Motor neuron (in vitro differentiated cells): ENCODE measurements around the gene ZNF888. TPM values are rescaled to one million over a fixed set of nuclear protein-coding genes. Genes with fewer than 3 reads are reported as not detected.
"Not testable (repeated sequence)": the region's sequence is repeated elsewhere in the genome, so short reads cannot be mapped to it uniquely, and the experiment has no call there.

ENCODE experiments used
- ATAC-seq, 8 experiments: fragments of 200-7000 bp; cut with Tn5 transposase; replicated peaks in 6 of 8; 2 replicates each; pipeline ENCODE4 v1.8.0; 2021; ENCODE audit warnings: mild to moderate bottlenecking in 8 of 8, moderate library complexity in 8 of 8
- H3K27ac ChIP-seq, 2 donors: fragments of 250-450 bp; sonication (Bioruptor Pico); 2 replicates each; pipeline ENCODE4 v1.9.0; 2021; ENCODE audit warnings: antibody characterized with exemption in 2 of 2, mild to moderate bottlenecking in 2 of 2, moderate library complexity in 1 of 2
- H3K4me1 ChIP-seq, 2 donors: fragments of 250-450 bp; sonication (Bioruptor Pico); replicated peaks in 1 of 2; 2 replicates each; pipeline ENCODE4 v1.6.1; 2021; ENCODE audit warnings: antibody characterized with exemption in 2 of 2, mild to moderate bottlenecking in 2 of 2, moderate library complexity in 1 of 2
- H3K4me3 ChIP-seq, 5 donors: fragments of 250-450 bp; sonication (Bioruptor Pico); 2 replicates each; pipeline ENCODE4 v1.9.0; 2021; ENCODE audit warnings: antibody characterized with exemption in 5 of 5, mild to moderate bottlenecking in 5 of 5, moderate library complexity in 4 of 5
- WGBS, 10 experiments: fragments of 450-650 bp; shearing (Covaris generic); methylation state at CpG; one replicate each; pipeline ENCODE4 v1.0.0; 2022; 5-methylcytosine and 5-hydroxymethylcytosine counted together
- in situ Hi-C, 9 experiments: fragments of 400-800 bp; cut with MboI; loops; one replicate each; pipeline ENCODE4 v1.15.0; 2021; ENCODE audit warnings: low sequenced_read_pairs in 9 of 9, low pct_unique_long_range_greater_than_20kb in 2 of 9; ENCODE audit not compliant: unreplicated experiment in 9 of 9
- total RNA-seq, 8 experiments: library from RNA; unstranded; fragments of 300-600 nt; gene quantifications; 2 replicates each; pipeline versions ENCODE4 v1.2.3 to v1.2.4, GENCODE V29; 2022

ZNF888 gene
- total RNA-seq, 8 experiments from 2014 or later = 0.90 to 3.6 (median 2.6) TPM

GRCh38 chr19:52935434-52935833, 12.2 kb upstream of the ZNF888 start:
- Histone ChIP-seq H3K4me3 (no peak overlapping the region), H3K4me1 (no peaks in the 10 kb centered on the region), H3K27ac (no peak overlapping the region)
- no peak for ATAC-seq
- 92 to 100% (median 94%) methylated on average over 1 to 8 of the region's 8 CpGs; no CpG with 5 or more reads in 5 of the 10 experiments for WGBS, 10 experiments
- in situ Hi-C loops = no loop called here

GRCh38 chr19:52924641-52925040, 1.4 kb upstream of the ZNF888 start:
- WGBS, 10 experiments = 78 to 100% (median 86%) methylated on average over 1 to 9 of the region's 9 CpGs
- in situ Hi-C loops, H3K4me1 ChIP-seq, ATAC-seq, H3K4me3 ChIP-seq, H3K27ac ChIP-seq: not testable (repeated sequence)

GRCh38 chr19:52923778-52924593, 758 bp upstream of the ZNF888 start:
- H3K27ac ChIP-seq = no peak overlapping the region

DNA sequence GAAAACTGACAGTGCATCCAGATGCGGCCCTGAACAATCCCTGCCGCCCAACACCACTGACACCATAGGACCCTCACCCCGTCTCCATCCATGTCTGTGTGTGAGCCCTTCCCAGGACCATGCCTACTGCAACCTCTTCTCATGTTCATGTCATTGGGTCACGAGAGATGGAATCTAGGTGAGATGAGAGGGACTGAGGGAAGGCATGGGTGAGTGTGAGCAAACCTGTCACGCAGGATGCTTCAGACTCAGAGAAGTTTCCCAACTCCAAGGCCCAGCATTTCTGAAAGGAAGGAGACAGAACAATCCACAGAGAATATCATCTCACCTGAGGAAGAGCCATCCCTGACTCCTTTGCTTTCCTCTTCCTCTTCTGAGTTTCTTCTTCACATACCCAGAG, 5.7 kb downstream of the ZNF888 start:
- Histone ChIP-seq H3K4me3 (no peak overlapping the region), H3K4me1 (peaks cover 0 to 3% of the 10 kb centered on the region in 2 donors), H3K27ac (no peak overlapping the region)
- WGBS, 10 experiments = 70 to 100% (median 100%) methylated on average over 2 to 3 of the region's 5 CpGs; no CpG with 5 or more reads in 4 of the 10 experiments
- no peak for ATAC-seq
- in situ Hi-C loops = no loop called here

More at GRCh38 chr19:52923778-52924593, 758 bp upstream of the ZNF888 start:
- in situ Hi-C loops = no loop called here
- WGBS, 10 experiments = 10 to 69% (median 53%) methylated on average over 3 to 14 of the region's 18 CpGs; no CpG with 5 or more reads in 1 of the 10 experiments
- Histone ChIP-seq H3K4me3 (peak overlapping the region; percentile 48 to 63 (median 51)), H3K4me1 (peaks cover 0 to 7% of the 10 kb centered on the region in 2 donors)
- peak in 7 of 8 experiments; percentile 15 to 61 (median 41) for ATAC-seq

- 88% methylated on average over 1 of the region's 1 CpG; no CpG with 5 or more reads in 9 of the 10 experiments for WGBS, 10 experiments
- in situ Hi-C loops = no loop called here
Measured at GRCh38 chr19:52910648-52911047, 12.6 kb downstream of the ZNF888 start.

GRCh38 chr19:52904052-52904780, 19.0 kb downstream of the ZNF888 start:
- ATAC-seq, H3K27ac ChIP-seq, in situ Hi-C loops, H3K4me3 ChIP-seq, H3K4me1 ChIP-seq: not testable (repeated sequence)
- 20 to 100% (median 86%) methylated on average over 1 to 9 of the region's 16 CpGs; no CpG with 5 or more reads in 3 of the 10 experiments for WGBS, 10 experiments

More at GRCh38 chr19:52910648-52911047, 12.6 kb downstream of the ZNF888 start:
- Histone ChIP-seq H3K27ac (no peak overlapping the region), H3K4me1 (no peaks in the 10 kb centered on the region), H3K4me3 (no peak overlapping the region)
- ATAC-seq = no peak

DNA sequence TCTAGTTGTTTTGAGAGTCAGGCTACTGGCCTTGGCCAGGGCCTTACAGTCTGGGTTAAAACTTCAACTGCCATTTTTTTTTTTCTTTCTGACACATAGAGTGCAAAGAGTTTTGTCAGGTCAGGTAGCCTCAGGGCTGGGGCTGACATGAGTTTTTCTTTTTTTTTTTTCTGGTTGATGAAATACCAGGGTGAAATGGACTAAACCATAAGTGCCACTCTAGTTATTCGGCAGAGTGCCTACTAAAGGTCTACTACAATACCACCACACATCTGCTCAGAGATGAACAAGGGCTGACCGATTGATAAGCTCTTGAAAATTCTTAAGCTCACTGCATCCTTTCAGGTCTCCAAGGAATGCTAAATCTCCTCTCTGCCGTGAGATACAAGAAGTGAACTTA, 21.4 kb downstream of the ZNF888 start:
- in situ Hi-C loops = no loop called here
- no peak for ATAC-seq
- H3K27ac ChIP-seq = no peak overlapping the region
- WGBS, 10 experiments = 20 to 100% (median 93%) methylated on average over 1 to 2 of the region's 3 CpGs; no CpG with 5 or more reads in 5 of the 10 experiments
- H3K4me3 ChIP-seq = no peak overlapping the region
- peaks cover 6 to 11% of the 10 kb centered on the region in 2 donors for H3K4me1 ChIP-seq

GRCh38 chr19:52898596-52898995, 24.6 kb downstream of the ZNF888 start:
- H3K27ac ChIP-seq = peak overlapping the region; percentile 62 to 67
- in situ Hi-C loops, ATAC-seq: not testable (repeated sequence)
- WGBS, 10 experiments = 0 to 93% (median 47%) methylated on average over 1 to 9 of the region's 10 CpGs; no CpG with 5 or more reads in 1 of the 10 experiments
- H3K4me3 ChIP-seq = peak overlapping the region; percentile 59 to 83 (median 68)
- H3K4me1 ChIP-seq = peaks cover 11 to 19% of the 10 kb centered on the region in 2 donors

- Histone ChIP-seq H3K4me1 (peaks cover 11 to 19% of the 10 kb centered on the region in 2 donors), H3K4me3 (peak overlapping the region; percentile 59 to 83 (median 68)), H3K27ac (peak overlapping the region; percentile 62 to 67)
- in situ Hi-C loops = no loop called here
- 5 to 70% (median 27%) methylated on average over 2 to 12 of the region's 15 CpGs; no CpG with 5 or more reads in 5 of the 10 experiments for WGBS, 10 experiments
- ATAC-seq = peak in 6 of 8 experiments; percentile 1 to 67 (median 54)
Measured at GRCh38 chr19:52898101-52898500, 25.1 kb downstream of the ZNF888 start.

- in situ Hi-C loops = no loop called here
- ATAC-seq = peak; percentile 91 to 99 (median 98)
- Histone ChIP-seq H3K27ac (peak within 1 kb of the TSS; percentile 74 to 84), H3K4me3 (peak within 1 kb of the TSS; percentile 59 to 83 (median 68)), H3K4me1 (peaks cover 11 to 19% of the 10 kb centered on the region in 2 donors)
- 0 to 10% (median 2%) methylated on average over 1 to 20 of the region's 56 CpGs; no CpG with 5 or more reads in 4 of the 10 experiments for WGBS, 10 experiments
Measured at GRCh38 chr19:52897138-52897935, 25.9 kb downstream of the ZNF888 start, which contains the start of gene ZNF320. Gene ZNF320 (minus strand): TSS chr19:52897635. CDS start chr19:52890255, 7,380 bp downstream.

DNA sequence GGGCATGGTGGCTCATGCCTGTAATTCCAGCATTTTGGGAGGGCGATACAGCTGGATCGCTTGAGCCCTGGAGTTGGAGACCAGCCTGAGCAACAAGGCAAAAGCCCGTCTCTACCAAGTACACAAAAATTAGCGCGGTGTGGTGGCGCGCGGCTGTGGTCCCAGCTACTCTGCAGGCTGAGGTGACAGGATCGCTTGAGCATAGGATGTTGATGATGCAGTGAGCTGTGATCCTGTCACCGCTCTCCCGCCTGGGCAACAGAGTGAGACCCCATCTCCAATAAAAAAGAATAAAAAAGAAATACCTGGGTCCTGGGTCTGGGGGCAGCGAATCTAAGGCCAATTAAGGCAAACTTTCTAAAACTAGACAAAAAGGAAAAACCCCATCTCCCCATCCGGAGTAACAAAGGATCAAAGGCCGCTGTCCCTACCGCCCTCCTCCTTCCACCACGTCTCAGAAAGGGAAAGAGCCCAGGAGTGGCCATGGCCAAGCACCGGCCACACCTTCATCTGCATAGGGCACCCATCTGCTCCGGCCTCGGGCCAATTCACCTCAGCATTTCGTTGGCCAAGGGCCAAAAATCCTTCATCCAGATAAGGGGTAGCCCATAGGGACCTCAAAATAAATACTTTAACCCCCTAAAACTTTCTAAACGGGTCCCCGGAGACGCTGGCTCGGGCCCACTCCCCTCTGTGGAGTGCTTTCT, 26.6 kb downstream of the ZNF888 start:
- H3K27ac ChIP-seq = peak overlapping the region; percentile 74 to 84
- peak in 3 of 8 experiments; percentile 46 to 69 (median 52) for ATAC-seq
- H3K4me1 ChIP-seq = peaks cover 11 to 19% of the 10 kb centered on the region in 2 donors
- WGBS, 10 experiments = 0 to 88% (median 33%) methylated on average over 1 to 9 of the region's 24 CpGs; no CpG with 5 or more reads in 1 of the 10 experiments
- peak overlapping the region; percentile 59 to 83 (median 68) for H3K4me3 ChIP-seq
- in situ Hi-C loops = no loop called here

DNA sequence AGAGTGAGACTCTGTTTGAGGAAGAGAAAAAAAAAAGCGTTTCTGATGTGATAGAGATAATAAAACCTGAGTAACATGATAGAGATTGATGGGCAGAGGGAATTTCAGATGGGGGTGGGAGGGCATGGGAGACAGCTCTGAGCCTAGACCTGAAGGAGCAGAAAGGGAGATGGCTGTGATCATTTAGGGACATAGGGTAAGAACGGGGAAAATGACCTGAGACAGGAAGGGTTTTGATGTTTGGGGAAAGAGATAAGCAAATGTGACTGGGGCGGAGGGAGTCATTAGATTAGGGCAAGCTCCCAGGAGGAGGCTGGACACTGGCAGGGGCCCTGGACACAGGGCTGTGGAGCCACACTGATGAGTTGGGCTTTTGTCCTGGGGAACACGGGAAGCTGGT, 31.9 kb downstream of the ZNF888 start:
- in situ Hi-C loops = no loop called here
- 25 to 88% (median 59%) methylated on average over 1 to 3 of the region's 4 CpGs; no CpG with 5 or more reads in 4 of the 10 experiments for WGBS, 10 experiments

More for the DNA sequence above, 31.9 kb downstream of the ZNF888 start:
- H3K27ac ChIP-seq = no peak overlapping the region
- H3K4me3 ChIP-seq = no peak overlapping the region
- H3K4me1 ChIP-seq = peaks cover 4 to 6% of the 10 kb centered on the region in 2 donors
- no peak for ATAC-seq
